CD4-positive, alpha-beta T cell treated with Interleukin-4 for 1 hour (primary cell): ENCODE data around the gene CTXND1.
"Not testable (repeated sequence)": the region's sequence is repeated elsewhere in the genome, so short reads cannot be mapped to it uniquely, and the experiment has no call there.

Source experiments
- DNase-seq, 2 donors: peaks; one replicate each; pipeline ENCODE4 v3.0.0-alpha.2; 2020 to 2022

CTXND1 gene

DNA sequence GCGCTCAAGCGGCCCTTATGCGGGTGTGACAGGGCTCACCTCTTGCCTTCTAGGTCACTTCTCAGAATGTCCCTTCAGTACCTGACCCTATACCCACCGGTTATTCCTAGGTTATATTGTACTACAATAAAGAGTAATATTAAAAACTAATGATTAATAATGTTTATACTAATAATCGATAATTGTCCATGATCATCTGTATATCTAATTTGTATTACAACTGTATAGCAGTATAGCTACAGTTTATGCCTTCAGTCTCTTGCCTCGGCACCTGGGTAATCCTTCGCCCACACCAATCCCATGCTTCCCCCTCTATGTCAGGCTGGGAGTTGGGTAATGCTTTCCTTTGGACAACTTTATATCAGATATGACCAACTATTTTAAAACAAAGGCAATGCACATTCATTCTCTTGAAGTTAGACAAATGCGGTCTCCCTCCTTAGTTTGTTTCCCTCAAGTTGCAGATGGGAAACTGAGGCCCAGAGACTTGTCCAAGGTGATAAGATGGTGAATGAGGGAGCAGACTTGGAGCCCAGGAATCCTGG is 95.8 kb downstream of the CTXND1 start:
- no peak for DNase-seq

DNA sequence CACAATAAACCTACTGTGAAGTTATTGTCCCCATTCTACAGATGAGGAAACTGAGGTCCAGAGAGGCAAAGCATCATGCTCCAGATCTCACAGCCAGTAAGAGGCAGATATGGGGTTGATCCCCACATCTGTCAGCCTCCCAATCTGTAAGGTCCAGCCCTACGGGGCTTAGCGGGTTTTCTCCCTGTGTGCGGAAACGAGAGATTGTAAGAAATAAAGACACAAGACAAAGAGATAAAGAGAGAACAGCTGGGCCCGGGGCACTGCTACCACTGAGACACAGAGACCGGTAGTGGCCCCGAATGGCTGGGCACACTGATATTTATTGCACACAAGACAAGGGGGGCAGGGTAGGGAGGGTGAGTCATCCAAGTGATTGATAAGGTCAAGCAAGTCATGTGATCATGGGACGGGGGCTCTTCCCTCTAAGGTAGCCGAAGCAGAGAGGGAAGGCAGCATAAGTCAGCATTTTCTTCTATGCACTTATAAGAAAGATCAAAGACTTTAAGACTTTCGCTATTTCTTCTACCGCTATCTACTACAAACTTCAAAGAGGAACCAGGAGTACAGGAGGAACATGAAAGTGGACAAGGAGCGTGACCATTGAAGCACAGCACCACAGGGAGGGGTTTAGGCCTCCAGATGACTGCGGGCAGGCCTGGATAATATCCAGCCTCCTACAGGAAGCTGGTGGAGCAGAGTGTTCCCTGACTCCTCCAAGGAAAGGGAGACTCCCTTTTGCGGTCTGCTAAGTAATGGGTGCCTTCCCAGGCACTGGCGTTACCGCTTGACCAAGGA is 96.4 kb downstream of the CTXND1 start:
- DNase-seq: not testable (repeated sequence)

DNA sequence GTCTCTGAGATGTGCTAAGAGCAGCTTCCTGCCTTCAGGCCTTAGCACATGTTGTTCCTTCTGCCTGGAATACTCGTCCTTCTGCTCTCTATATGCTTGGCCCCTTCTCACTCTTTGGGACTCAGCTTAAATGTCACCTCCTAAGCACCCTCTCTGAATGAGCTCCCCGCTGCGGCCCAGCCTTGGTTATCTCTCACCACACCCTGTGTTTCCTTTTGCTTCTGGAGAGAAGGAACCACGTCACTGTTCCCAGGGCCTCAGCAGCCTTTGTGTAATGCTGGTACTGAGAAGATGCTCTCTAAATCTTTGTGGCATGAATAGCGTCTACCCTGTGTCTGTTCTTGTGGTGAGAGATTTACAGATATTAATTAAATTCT is 97.0 kb downstream of the CTXND1 start:
- DNase-seq: no peak

DNA sequence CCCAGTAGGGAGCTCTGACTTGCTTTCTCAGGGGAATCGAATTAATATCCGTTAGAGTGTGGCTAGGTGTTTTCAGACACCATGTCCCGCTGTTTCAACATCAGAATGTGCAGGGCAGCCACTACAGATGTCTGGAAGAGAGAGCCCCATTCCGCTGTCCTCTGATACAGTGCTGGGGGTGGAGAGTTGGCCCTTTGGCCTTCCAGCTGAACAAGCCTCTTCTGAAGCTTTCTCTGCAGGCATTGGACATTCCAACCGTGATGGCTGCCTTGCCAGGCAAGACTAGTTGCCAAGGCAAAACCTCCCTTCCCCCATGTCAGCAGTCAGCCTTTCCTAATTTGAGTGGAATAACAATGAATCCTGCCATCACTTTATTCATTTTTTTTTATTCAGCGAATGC is 97.7 kb downstream of the CTXND1 start:
- DNase-seq: no peak

DNA sequence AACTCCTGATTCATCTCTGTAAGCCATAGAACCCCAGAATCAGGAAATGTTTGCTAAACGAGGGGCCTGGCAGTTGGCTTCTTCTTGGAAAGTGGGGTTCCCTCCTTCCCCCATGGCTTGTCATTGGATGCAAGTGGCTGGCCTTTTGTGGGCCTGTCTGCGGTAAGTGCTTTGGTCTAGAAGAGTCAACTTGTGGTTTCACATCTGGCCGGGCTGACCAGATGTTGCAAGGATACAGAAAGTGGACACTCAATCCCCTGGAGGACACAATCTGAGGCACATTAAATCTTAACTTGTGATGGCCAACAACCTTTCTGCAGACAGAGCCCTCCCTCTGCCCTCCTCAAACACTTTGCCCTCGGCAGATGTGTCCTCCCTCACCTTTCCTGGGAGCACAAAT is 98.1 kb downstream of the CTXND1 start:
- DNase-seq: no peak

DNA sequence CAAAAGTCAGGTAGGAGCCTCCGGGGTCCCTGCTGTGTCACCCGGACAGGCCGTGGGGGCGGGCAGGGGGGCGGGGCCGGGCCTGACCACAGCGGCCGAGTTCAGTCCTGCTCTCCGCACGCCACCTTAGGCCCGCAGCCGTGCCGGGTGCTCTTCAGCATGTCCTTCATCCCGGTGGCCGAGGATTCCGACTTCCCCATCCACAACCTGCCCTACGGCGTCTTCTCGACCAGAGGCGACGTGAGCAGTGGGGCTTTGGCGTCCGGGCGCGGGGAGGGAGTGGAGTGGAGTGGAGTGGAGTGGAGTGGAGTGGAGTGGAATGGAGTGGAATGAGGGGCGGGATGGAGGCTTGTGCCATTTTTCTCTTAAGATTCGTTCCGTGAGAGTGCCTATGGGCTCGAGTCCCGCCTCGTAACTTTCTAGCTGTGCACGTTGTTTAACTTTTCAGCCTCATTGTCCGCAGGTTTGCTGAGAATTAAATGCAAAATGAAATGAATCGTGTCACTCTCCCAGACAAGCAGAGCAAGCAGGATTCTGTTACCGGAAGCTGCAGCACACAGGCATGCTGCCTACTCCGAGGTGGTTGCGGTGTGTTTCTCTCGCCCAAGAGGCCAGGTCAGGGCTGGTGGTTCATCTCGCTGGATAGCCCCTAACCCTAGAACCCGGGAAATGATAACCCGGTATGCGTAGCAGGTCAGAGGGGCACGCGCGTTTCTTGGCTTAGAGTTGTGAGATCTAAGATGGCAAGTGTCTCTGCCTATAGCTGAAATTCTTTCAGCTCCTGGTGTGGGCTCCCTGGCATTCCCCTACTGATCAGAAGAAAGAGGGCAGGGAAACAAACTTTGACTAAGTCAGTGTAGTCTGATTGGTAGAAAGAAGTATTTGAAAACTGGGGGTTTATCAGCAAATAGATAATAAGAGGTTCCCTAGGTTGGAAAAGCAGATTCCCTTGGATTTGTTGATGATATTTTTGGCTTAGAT is 98.8 kb downstream of the CTXND1 start, which contains the start of gene FAH:
FAH (plus strand) TSS at position 104 of the 981 bp plus-strand sequence; CDS start at position 160, 56 bp downstream.
- DNase-seq: peak; percentile 34 to 47

DNA sequence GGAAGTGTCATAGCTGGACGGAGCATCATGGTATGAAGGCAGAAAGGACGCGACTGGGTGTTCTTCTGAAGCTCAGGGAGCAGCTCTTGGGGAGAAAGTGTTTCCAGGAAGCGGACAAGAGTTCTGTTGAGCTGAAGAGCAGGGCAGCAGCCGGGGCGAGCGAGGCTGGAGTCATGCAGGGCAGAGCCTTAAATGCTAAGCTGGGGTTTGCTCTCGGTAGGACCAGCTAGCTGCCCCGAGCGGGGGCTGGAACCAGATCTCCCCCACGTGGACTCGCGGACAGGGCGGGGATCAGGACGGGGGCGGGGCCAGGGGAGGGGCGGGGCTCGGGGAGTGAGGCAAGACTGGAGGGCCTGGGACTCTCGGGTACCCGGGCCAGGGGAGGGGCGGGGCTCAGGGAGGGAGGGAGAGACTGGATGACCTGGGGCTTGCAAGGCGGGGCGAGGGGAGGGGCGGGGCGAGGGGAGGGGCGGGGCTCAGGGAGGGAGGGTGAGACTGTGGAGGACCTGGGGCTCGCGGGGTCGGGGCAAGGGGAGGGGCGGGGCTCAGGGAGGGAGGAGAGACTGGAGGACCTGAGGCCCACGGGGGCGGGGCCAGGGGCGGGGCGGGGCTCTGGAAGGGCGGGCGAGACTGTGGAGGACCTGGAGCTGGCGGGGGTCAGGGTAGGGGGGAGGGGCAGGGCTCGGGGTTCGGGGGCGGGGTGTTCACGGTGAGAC is 99.7 kb downstream of the CTXND1 start:
- DNase-seq: peak; percentile 95 to 96

DNA sequence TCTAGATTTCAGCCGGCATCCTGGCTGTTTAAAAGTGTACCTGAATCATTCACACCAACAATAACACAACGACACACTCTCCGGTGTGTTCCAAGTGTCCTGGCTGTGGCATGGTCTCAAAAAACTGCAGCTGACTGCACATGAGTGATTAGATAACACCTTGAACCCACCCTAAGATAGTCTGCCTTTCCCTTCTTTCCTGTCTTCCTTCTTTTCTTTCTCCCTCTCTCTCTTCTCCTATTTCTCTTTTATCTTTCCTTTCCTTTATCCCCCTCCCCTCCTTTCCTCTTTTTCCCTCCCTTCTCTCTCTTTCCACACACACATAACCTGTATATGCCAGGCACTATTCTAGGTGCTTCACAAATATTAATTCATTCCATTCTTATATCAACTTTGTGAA is 100.4 kb downstream of the CTXND1 start:
- no peak for DNase-seq

DNA sequence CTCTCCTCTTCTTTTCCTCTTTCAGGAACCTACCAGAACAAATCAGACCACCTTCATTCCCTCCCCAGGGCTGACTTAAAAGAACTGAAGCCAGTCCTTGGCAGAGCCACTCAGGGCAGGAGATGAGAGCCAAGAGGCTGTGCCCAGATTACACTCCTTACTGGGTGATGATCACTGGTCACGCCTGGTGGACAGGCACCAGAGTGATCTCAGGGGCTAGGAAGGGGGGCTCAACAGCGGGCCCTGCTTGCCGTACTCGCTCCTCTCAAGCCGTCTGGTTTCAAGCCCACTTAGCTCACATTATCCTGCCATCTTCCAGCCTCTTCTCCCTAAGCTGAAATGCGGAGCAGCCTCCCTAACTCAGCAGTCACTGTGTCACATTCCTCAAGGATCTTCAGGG is 100.9 kb downstream of the CTXND1 start:
- DNase-seq: no peak
